HepG2 (cell line): ENCODE measurements around the gene KAZN. TPM values are rescaled to one million over a fixed set of nuclear protein-coding genes. Genes with fewer than 3 reads are reported as not detected.

Experiments used
- HES4 ChIP-seq: sonication (generic); formaldehyde crosslinking; IDR thresholded peaks from 2 replicates; pipeline ENCODE4 v1.9.0; 2021; ENCODE audit warnings: mild to moderate bottlenecking, missing genetic modification reagents, borderline replicate concordance
- JARID2 ChIP-seq: sonication (generic); formaldehyde crosslinking; IDR thresholded peaks from 2 replicates; pipeline ENCODE4 v1.8.1; 2023; ENCODE audit warnings: missing genetic modification reagents, inconsistent platforms; ENCODE audit not compliant: insufficient replicate concordance
- MED1 ChIP-seq: sonication (generic); formaldehyde crosslinking; IDR thresholded peaks from 2 replicates; pipeline ENCODE4 v1.4.0; 2020; ENCODE audit warnings: missing genetic modification reagents
- MXD4 ChIP-seq: IDR thresholded peaks from 2 replicates; pipeline ENCODE4 v1.6.1; 2016; ENCODE audit warnings: mild to moderate bottlenecking, missing biosample characterization, missing genetic modification reagents
- POGZ ChIP-seq: sonication (generic); formaldehyde crosslinking; IDR thresholded peaks from 2 replicates; pipeline ENCODE4 v1.4.0; 2020; ENCODE audit warnings: mild to moderate bottlenecking, missing genetic modification reagents
- RFX5 ChIP-seq: IDR thresholded peaks from 2 replicates; pipeline ENCODE4 v1.6.1; 2011; ENCODE audit warnings: low read depth, low read length, improper control_type of control experiment
- SIX1 ChIP-seq: sonication (generic); formaldehyde crosslinking; IDR thresholded peaks from 2 replicates; pipeline ENCODE4 v1.4.0; 2020; ENCODE audit warnings: missing genetic modification reagents, borderline replicate concordance
- ZBTB4 ChIP-seq: sonication (generic); formaldehyde crosslinking; IDR thresholded peaks from 2 replicates; pipeline ENCODE4 v1.4.0; 2020; ENCODE audit warnings: missing genetic modification reagents, mild to moderate bottlenecking, borderline replicate concordance
- ZNF280D ChIP-seq: sonication (generic); formaldehyde crosslinking; IDR thresholded peaks from 2 replicates; pipeline ENCODE4 v1.5.1; 2020; ENCODE audit warnings: mild to moderate bottlenecking, missing genetic modification reagents
- ZNF597 ChIP-seq: sonication (generic); formaldehyde crosslinking; IDR thresholded peaks from 2 replicates; pipeline ENCODE4 v1.5.0; 2020; ENCODE audit warnings: missing genetic modification reagents
- ZXDC ChIP-seq: sonication (generic); formaldehyde crosslinking; IDR thresholded peaks from 2 replicates; pipeline ENCODE4 v1.5.0; 2020; ENCODE audit warnings: mild to moderate bottlenecking, missing genetic modification reagents
- polyA plus RNA-seq, 8 experiments: library from polyadenylated mRNA; depleted of rRNA in 3 of 8; stranded (reverse) in 7 of 8; unstranded in 1 of 8; fragments of >200 nt; fragmentation: Illumina TruSeq in 4 of 8; extraction: Trizol in 4 of 8; gene quantifications; 2 replicates each; pipeline versions ENCODE4 v1.2.1 to v1.2.3, GENCODE V29; 2011 to 2016; ENCODE audit warnings: low read depth in 4 of 8, missing spikeins in 1 of 8, mixed read lengths in 1 of 8; ENCODE audit not compliant: insufficient read depth in 1 of 8
- total RNA-seq, 5 experiments: library from RNA; depleted of rRNA; stranded (reverse); fragments of >200 nt; fragmentation: Illumina TruSeq; extraction: Trizol; gene quantifications; 2 replicates each; pipeline ENCODE4 v1.2.3, GENCODE V29; 2016; ENCODE audit warnings: low read depth in 1 of 5
- TF ChIP-seq, protein P1 (sequence below): sonication (generic); formaldehyde crosslinking; IDR thresholded peaks from 2 replicates; pipeline ENCODE4 v1.4.0; 2020; ENCODE audit warnings: mild to moderate bottlenecking, missing genetic modification reagents, borderline replicate concordance

The KAZN gene
- total and polyA plus RNA-seq, 2 of the 13 experiments (the other 11 are each of a cell fraction or from before 2014, with no cell fraction given): 10.4 to 13.5 TPM

DNA sequence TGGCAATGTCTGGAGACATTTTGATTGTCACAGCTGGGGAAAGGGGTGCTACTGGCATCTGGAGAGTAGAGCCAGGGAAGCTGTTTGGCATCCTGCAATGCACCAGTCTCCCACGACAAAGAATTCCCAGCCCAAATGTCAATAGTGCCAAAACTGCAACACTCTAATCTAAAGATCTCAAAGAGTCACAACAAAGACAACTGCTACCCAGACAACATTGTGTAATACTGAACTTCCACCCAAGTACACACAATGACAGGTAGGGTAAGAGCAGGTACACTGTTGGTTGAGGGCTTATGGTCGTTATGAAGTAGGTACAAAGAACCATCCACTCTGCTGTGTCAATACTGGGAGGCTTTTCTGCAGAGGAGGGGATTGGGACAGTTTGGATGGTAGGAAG is 546.8 kb downstream of the KAZN start (continued):
- no peak for TF ChIP-seq ZNF280D (CRISPR knock-in tag)
- TF ChIP-seq ZBTB4 (CRISPR knock-in tag): no peak
- no peak for TF ChIP-seq ZNF597
- no peak for TF ChIP-seq JARID2 (CRISPR knock-in tag)
- TF ChIP-seq MXD4 (CRISPR knock-in tag): no peak; the same call in 1 of the 2 replicates
- TF ChIP-seq POGZ (CRISPR knock-in tag): peak; percentile 32; the same call in 1 of the 2 replicates
- TF ChIP-seq, protein P1, sequence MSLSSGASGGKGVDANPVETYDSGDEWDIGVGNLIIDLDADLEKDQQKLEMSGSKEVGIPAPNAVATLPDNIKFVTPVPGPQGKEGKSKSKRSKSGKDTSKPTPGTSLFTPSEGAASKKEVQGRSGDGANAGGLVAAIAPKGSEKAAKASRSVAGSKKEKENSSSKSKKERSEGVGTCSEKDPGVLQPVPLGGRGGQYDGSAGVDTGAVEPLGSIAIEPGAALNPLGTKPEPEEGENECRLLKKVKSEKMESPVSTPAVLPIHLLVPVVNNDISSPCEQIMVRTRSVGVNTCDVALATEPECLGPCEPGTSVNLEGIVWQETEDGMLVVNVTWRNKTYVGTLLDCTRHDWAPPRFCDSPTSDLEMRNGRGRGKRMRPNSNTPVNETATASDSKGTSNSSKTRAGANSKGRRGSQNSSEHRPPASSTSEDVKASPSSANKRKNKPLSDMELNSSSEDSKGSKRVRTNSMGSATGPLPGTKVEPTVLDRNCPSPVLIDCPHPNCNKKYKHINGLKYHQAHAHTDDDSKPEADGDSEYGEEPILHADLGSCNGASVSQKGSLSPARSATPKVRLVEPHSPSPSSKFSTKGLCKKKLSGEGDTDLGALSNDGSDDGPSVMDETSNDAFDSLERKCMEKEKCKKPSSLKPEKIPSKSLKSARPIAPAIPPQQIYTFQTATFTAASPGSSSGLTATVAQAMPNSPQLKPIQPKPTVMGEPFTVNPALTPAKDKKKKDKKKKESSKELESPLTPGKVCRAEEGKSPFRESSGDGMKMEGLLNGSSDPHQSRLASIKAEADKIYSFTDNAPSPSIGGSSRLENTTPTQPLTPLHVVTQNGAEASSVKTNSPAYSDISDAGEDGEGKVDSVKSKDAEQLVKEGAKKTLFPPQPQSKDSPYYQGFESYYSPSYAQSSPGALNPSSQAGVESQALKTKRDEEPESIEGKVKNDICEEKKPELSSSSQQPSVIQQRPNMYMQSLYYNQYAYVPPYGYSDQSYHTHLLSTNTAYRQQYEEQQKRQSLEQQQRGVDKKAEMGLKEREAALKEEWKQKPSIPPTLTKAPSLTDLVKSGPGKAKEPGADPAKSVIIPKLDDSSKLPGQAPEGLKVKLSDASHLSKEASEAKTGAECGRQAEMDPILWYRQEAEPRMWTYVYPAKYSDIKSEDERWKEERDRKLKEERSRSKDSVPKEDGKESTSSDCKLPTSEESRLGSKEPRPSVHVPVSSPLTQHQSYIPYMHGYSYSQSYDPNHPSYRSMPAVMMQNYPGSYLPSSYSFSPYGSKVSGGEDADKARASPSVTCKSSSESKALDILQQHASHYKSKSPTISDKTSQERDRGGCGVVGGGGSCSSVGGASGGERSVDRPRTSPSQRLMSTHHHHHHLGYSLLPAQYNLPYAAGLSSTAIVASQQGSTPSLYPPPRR (CRISPR knock-in tag): peak; percentile 80; the same call in 1 of the 2 replicates
- TF ChIP-seq SIX1 (CRISPR knock-in tag): no peak; the same call in 1 of the 2 replicates
- no peak for TF ChIP-seq ZXDC
- peak; percentile 88 for TF ChIP-seq MED1
- TF ChIP-seq HES4 (CRISPR knock-in tag): no peak
- TF ChIP-seq RFX5: no peak
